Gastrocnemius medialis (tissue), 4 donors: Measurements from ENCODE around the gene TEX9. TPM values are rescaled to one million over a fixed set of nuclear protein-coding genes. Genes with fewer than 3 reads are reported as not detected.

ENCODE experiments used
- ATAC-seq, 2 donors: fragments of 150-250 bp; one replicate each; pipeline ENCODE4 v1.9.1; 2016
- DNase-seq, 2 donors: peaks; one replicate each; pipeline ENCODE4 v3.0.0-alpha.2; 2019
- H3K27ac ChIP-seq, 4 donors: fragments of 200-600 bp; sonication (generic); 1 replicate in 1 of 4; 2 replicates in 3 of 4; pipeline ENCODE4 v1.5.1; 2016 to 2018; ENCODE audit warnings: mild to moderate bottlenecking in 2 of 4, moderate library complexity in 1 of 4
- H3K27me3 ChIP-seq, 3 donors: fragments of 200-600 bp; sonication (generic) in 2 of 3; 1 replicate in 1 of 3; 2 replicates in 2 of 3; pipeline versions ENCODE4 v1.5.1 to v1.6.0; 2016 to 2019; ENCODE audit warnings: mild to moderate bottlenecking in 1 of 3, moderate library complexity in 1 of 3
- H3K36me3 ChIP-seq, 2 donors: fragments of 200-600 bp; sonication (generic) in 1 of 2; one replicate each; pipeline ENCODE4 v1.5.1; 2017 to 2018
- H3K4me1 ChIP-seq, 2 donors: fragments of 200-600 bp; sonication (generic) in 1 of 2; one replicate each; pipeline ENCODE4 v1.5.1; 2016 to 2017; ENCODE audit warnings: mild to moderate bottlenecking in 2 of 2
- H3K4me3 ChIP-seq, 4 donors: fragments of 200-600 bp; sonication (generic) in 3 of 4; 1 replicate in 1 of 4; 2 replicates in 3 of 4; pipeline ENCODE4 v1.5.1; 2016 to 2019; ENCODE audit warnings: mild to moderate bottlenecking in 2 of 4
- H3K9me3 ChIP-seq, 3 donors: fragments of 200-600 bp; sonication (generic) in 2 of 3; 1 replicate in 1 of 3; 2 replicates in 2 of 3; pipeline ENCODE4 v1.5.1; 2016 to 2019
- POLR2A ChIP-seq, 2 donors: fragments of 450-650 bp; IDR thresholded peaks; one replicate each; pipeline ENCODE4 v1.6.1; 2017; ENCODE audit warnings: antibody characterized with exemption in 2 of 2, mild to moderate bottlenecking in 2 of 2, moderate library complexity in 2 of 2
- in situ Hi-C, 4 donors: fragments of 200-750 bp; cut with MboI; loops; one replicate each; pipeline versions ENCODE4 v1.15.0 to v1.8.0; 2017; ENCODE audit warnings: low sequenced_read_pairs in 4 of 4
- intact Hi-C: fragments of 100-400 bp; cut with DNase I; formaldehyde crosslinking; loops from one replicate; pipeline ENCODE4 v1.15.1; 2023; ENCODE audit warnings: low total_unique reads
- total RNA-seq, 4 donors: library from RNA; depleted of rRNA; stranded (reverse); fragments of >200 nt; gene quantifications; one replicate each; pipeline versions ENCODE4 v1.1.0 to v1.2.3, GENCODE V29; 2016
- TF ChIP-seq, protein P1 (sequence below), 5 experiments: fragments of 450-650 bp in 3 of 5; fragments of 200-600 bp in 2 of 5; sonication (generic) in 2 of 5; IDR thresholded peaks in 4 of 5; conservative IDR thresholded peaks in 1 of 5; 1 replicate in 4 of 5; 2 replicates in 1 of 5; pipeline ENCODE4 v1.5.1; 2016 to 2019; ENCODE audit warnings: antibody characterized with exemption in 5 of 5, mild to moderate bottlenecking in 3 of 5, moderate library complexity in 3 of 5

Gene TEX9
- total RNA-seq, 4 donors from 2014 or later, result 0.44 TPM; not detected in 3

GRCh38 chr15:56346414-56346813 is 18.8 kb upstream of the TEX9 start:
- intact Hi-C loops (no loop called here), in situ Hi-C loops (no loop called here)
- no peak overlapping the region for H3K27ac ChIP-seq
- H3K27me3 ChIP-seq, result no peaks in the 10 kb centered on the region
- no peak for TF ChIP-seq POLR2A (IDR thresholded peaks at IDR 0.05)
- TF ChIP-seq, protein P1, sequence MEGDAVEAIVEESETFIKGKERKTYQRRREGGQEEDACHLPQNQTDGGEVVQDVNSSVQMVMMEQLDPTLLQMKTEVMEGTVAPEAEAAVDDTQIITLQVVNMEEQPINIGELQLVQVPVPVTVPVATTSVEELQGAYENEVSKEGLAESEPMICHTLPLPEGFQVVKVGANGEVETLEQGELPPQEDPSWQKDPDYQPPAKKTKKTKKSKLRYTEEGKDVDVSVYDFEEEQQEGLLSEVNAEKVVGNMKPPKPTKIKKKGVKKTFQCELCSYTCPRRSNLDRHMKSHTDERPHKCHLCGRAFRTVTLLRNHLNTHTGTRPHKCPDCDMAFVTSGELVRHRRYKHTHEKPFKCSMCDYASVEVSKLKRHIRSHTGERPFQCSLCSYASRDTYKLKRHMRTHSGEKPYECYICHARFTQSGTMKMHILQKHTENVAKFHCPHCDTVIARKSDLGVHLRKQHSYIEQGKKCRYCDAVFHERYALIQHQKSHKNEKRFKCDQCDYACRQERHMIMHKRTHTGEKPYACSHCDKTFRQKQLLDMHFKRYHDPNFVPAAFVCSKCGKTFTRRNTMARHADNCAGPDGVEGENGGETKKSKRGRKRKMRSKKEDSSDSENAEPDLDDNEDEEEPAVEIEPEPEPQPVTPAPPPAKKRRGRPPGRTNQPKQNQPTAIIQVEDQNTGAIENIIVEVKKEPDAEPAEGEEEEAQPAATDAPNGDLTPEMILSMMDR (IDR thresholded peaks at IDR 0.05 in 4 of 5, conservative IDR thresholded peaks at IDR 0.05 in 1 of 5), result no peak
- no peaks in the 10 kb centered on the region for H3K36me3 ChIP-seq
- no peaks in the 10 kb centered on the region for H3K4me1 ChIP-seq
- H3K9me3 ChIP-seq, result no peaks in the 10 kb centered on the region
- no peak for ATAC-seq
- no peak for DNase-seq
- H3K4me3 ChIP-seq, result no peak overlapping the region

- H3K4me3 ChIP-seq, result no peak overlapping the region
- H3K9me3 ChIP-seq, result no peaks in the 10 kb centered on the region
- DNase-seq, result no peak
- ATAC-seq, result no peak
- H3K4me1 ChIP-seq, result no peaks in the 10 kb centered on the region
- in situ Hi-C loops, result no loop called here
- H3K36me3 ChIP-seq, result no peaks in the 10 kb centered on the region
- intact Hi-C loops, result no loop called here
- no peak for TF ChIP-seq POLR2A (IDR thresholded peaks at IDR 0.05)
- TF ChIP-seq, protein P1 (IDR thresholded peaks at IDR 0.05 in 4 of 5, conservative IDR thresholded peaks at IDR 0.05 in 1 of 5), result no peak
- H3K27ac ChIP-seq, result no peak overlapping the region
- no peaks in the 10 kb centered on the region for H3K27me3 ChIP-seq
Observed at GRCh38 chr15:56349554-56349953, 15.7 kb upstream of the TEX9 start.

- no peak for DNase-seq
- Histone ChIP-seq H3K36me3 (no peaks in the 10 kb centered on the region), H3K4me3 (no peak overlapping the region), H3K27ac (no peak overlapping the region), H3K27me3 (no peaks in the 10 kb centered on the region), H3K4me1 (no peaks in the 10 kb centered on the region), H3K9me3 (no peaks in the 10 kb centered on the region)
- TF ChIP-seq POLR2A (IDR thresholded peaks at IDR 0.05), result no peak
- TF ChIP-seq, protein P1 (IDR thresholded peaks at IDR 0.05 in 4 of 5, conservative IDR thresholded peaks at IDR 0.05 in 1 of 5), result no peak
- in situ Hi-C loops (no loop called here), intact Hi-C loops (no loop called here)
- ATAC-seq, result no peak
Observed at GRCh38 chr15:56351353-56351752, 13.9 kb upstream of the TEX9 start.

DNA sequence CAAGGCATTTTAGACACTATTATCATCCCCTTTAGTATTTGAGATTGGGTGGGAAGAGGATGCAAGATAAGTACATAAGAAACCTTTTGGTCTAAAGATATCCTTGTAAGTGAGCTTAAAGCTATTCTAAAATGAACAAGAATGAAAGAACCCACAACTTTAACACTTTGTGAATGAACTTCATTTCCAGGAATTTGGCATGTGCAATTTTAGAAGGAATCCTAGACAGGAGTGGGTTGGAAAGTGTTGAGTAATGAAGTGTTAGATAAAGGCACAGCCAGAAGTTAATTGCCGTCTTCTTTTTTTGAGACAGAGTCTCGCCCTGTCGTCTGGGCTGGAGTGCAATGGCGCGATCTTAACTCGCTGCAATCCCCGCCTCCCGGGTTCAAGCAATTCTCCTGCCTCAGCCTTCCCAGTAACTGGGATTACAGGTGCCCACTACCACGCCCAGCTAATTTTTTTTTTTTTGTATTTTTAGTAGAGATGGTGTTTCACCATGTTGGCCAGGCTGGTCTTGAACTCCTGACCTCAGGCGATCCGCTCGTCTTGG is 13.2 kb upstream of the TEX9 start:
- in situ Hi-C loops (no loop called here), intact Hi-C loops (no loop called here)
- Histone ChIP-seq H3K27ac (no peak overlapping the region), H3K4me1 (peaks cover 5 to 6% of the 10 kb centered on the region in 2 donors), H3K4me3 (no peak overlapping the region), H3K36me3 (no peaks in the 10 kb centered on the region), H3K27me3 (no peaks in the 10 kb centered on the region), H3K9me3 (no peaks in the 10 kb centered on the region)
- no peak for TF ChIP-seq POLR2A (IDR thresholded peaks at IDR 0.05)
- TF ChIP-seq, protein P1 (IDR thresholded peaks at IDR 0.05 in 4 of 5, conservative IDR thresholded peaks at IDR 0.05 in 1 of 5), result no peak
- ATAC-seq (no peak), DNase-seq (no peak)

DNA sequence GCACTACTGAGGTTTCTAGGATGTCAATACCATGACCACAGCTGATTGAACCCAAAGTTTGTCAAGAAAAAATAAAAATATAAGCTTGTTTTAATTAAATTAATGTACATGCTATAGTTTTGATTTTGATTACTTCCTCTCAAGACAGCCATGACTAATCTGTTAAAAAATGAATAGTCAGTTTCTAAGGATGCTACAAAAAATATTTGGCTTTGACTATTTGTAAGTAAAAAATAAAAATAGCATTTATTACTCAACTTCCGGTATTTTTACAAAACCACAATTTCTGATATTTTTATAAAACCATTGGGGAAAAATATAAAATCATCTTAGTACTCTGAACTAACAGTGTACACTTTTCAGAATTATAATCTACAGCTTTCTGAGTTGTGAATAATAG is 12.1 kb upstream of the TEX9 start:
- Histone ChIP-seq H3K27ac (no peak overlapping the region), H3K27me3 (no peaks in the 10 kb centered on the region), H3K36me3 (no peaks in the 10 kb centered on the region), H3K4me3 (no peak overlapping the region), H3K4me1 (peaks cover 6 to 10% of the 10 kb centered on the region in 2 donors), H3K9me3 (no peaks in the 10 kb centered on the region)
- TF ChIP-seq POLR2A (IDR thresholded peaks at IDR 0.05), result no peak
- TF ChIP-seq, protein P1 (IDR thresholded peaks at IDR 0.05 in 4 of 5, conservative IDR thresholded peaks at IDR 0.05 in 1 of 5), result no peak
- no peak for DNase-seq
- intact Hi-C loops, result no loop called here
- in situ Hi-C loops, result no loop called here
- no peak for ATAC-seq
